ENCODE results near the gene MRPL36. TPM values are rescaled to one million over a fixed set of nuclear protein-coding genes. Genes with fewer than 3 reads are reported as not detected.
"Not testable (repeated sequence)": the region's sequence is repeated elsewhere in the genome, so short reads cannot be mapped to it uniquely, and the experiment has no call there.

Gene MRPL36
- total RNA-seq, 1 donor from 2014 or later: 31.1 TPM

DNA sequence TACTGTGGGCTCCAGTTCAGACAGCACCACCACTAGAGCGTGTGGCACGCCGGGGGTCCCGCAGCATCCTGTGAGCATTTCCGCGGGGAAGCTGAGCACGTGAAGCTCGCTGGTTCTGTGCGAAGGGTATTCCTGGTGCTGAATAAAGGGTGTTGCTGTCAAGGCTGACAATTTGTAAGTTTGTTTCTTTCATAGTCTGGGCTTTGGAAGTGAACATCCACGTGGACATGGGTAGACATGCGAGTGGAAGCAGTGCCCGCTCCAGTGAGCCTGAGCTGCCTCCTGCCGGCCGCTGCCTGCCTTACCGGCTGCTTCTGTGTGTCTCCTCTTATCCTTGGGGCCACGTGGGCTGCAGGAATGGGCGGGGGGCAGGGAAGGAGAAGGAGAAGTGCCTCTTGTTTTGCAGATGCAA, 16.2 kb upstream of the MRPL36 start:
- ATAC-seq (no peak), DNase-seq (ENCODE audit: low spot score) (peak; percentile 14)

DNA sequence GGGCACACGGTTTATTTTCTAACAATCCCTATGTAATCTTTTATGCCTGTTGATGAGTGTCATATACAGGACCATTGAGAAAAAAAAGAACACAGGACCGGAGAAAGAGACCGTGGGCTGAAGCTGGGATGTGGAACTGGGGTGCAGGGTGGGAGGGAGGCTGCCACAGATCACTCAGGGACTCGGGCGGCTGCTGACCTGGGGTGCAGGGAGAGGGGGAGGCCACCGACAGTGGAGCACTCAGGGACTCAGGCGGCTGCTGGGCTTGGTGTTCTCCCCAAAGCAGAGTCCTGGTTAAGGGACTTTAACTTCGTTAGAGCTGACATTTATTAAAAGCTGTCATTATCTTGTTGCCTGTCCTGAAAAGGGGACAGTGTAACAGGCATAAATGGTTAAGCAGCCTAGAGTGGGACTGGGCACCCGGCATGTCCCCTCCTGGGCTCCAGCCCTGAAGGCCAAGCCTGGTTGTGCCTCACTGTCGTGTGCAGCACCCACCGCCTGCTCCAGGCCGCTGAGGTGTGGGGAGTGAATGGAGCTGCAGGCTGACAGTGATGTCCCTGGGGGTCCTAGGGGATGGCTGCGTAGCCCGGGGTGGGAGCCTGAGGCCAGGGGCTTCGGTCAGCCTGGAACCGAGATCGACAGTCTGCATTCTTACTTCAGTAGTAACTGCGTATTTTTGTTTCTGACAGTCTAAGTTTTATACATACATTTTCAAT, 15.6 kb upstream of the MRPL36 start:
- peak; percentile 36 for DNase-seq (ENCODE audit: low spot score)
- no peak for ATAC-seq

DNA sequence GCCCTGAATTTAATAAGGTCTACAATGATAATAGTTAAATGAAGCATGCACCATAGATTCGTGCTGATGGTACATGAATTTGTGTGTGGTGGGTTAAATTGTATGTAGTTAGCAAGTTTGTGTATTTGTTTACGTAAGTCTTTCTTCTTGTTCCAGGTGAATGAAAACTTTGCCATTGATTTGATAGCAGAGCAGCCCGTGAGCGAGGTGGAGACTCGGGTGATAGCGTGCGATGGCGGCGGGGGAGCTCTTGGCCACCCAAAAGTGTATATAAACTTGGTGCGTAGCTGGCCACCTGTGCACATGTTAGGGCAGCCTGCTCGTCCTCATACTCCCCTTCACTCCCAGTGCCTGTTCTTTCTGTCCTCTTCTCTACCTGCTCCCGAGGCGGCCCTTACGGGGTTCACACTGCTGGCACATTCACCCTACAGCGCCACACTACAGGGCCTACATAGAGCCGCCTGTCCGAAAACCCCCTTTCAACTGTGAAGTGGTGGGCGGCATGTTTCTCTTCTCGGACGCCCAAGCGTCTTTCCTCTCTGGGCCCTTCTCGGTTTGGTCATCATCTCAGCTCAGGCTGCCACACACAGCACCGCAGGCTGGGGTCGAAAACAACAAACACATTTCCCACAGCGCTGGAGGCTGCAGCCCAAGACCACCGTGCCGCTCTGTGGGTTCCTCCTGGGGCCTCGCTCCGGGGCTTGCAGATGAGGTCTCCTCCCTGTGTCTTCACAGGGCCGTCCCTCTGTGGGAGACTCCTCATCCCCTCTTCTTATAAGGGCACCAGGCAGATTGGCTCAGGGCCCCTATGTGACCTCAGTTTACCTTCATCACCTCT, 14.8 kb upstream of the MRPL36 start:
- no peak for ATAC-seq
- DNase-seq (ENCODE audit: low spot score): peak; percentile 28

DNA sequence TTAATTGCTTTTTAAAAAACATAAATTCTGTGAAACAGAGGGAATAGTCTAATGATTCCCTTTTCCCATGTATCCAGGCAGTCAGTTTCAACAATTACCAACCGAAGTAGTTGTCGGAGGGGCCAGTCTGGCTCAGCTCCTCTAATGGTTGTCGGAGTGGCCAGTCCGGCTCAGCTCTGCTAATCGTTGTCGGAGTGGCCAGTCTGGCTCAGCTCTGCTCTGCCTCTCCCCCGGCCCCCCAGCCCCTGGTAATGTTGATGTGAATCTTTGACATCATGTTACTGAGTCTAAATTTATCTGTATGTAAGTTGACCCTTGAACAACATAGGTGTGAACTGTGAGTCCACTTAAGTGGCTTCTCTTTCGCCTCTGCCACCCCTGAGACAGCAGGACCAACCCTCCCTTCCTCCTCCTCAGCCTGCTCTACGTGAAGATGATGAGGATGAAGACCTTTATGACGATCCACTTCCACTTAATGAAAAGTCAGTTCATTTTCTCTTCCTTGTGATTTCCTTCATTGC, 11.0 kb upstream of the MRPL36 start:
- ATAC-seq: no peak
- DNase-seq (ENCODE audit: low spot score): peak; percentile 12

DNA sequence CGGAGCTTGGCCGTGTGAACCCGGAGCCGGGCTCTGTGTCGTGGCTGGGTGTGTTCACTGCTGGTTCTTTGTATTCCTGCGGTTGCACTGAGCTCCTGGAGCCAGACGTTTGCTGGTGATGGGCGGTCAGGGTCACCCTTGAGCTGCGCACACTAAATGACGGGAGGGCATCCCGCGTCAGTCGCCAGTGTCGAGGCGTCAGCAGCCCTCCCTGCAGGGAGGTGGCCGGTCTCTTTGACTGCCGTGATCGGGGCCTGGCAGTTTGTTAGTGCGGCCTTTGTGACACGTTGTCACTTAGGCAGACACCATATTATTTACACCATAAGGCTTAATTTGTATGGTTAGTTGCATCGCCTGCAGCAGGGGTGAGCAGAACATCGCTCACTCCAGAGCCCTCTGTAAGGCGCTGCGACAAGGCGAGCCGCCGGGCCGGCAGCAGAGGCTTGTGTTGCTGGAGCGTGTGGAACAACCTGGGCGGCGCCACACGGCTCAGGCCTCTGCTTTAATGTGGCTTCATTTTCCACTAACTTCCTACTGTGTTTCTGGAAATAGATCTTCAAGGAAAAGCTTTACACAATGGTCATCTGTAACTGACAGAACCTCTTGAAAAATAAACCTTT, 9.9 kb upstream of the MRPL36 start:
- DNase-seq (ENCODE audit: low spot score): no peak

DNA sequence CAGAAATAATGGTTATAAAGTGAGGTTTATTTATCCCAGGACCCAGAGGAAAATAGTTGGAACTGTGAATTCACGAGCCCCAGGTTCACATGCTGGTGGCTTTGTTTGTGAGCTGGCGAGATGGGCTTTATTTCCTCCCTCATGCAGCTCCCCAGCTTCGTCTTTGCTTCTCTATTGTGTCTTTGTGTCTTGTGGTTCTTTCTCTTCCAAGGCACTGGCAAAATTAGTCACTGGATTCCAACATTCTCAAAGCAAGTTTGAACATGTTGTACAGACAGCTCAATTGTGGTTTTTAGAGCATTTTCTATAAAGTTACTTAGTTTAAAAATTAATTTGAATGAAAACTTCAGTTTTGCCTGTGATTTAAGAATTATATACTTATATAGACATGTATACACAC, 8.8 kb upstream of the MRPL36 start:
- no peak for DNase-seq (ENCODE audit: low spot score)
- ATAC-seq: no peak

More for the DNA sequence above, 9.9 kb upstream of the MRPL36 start:
- no peak for ATAC-seq

DNA sequence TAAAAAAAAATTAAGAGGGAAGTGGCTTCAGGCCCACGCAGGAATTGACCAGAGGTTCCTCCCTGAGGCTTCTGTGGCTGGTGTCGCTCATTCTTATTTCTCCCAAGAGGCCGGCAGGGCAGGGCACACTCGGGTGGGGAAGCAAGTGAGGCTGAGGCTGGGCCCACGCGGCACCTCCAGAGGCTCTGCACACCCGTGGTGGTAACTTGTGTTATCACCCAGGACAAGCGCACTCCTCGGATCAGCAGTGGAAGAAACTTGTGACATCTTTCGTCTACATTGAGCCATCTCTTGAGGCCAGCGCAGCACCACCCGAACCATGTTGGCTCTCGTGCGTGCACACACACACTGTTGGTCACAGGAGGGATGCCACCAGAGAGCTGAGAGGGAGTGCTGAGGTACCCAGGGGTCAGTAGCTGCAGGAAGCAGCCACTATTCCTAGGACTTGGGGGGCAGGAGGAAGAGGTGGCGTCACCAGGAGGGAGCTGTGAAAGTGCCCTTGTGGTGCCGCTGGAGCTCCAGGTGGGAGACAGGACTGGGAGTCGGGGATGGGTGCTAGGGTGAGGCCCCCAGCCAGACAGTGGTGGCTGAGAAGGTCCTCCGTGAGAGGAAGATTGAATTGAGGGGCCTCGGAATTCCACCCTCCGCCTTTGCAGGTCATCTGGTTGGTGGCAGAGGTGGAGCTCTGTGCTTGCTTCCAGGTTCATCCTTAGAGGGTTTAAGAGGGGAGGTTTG, 8.0 kb upstream of the MRPL36 start:
- DNase-seq (ENCODE audit: low spot score): peak; percentile 33
- ATAC-seq: no peak

DNA sequence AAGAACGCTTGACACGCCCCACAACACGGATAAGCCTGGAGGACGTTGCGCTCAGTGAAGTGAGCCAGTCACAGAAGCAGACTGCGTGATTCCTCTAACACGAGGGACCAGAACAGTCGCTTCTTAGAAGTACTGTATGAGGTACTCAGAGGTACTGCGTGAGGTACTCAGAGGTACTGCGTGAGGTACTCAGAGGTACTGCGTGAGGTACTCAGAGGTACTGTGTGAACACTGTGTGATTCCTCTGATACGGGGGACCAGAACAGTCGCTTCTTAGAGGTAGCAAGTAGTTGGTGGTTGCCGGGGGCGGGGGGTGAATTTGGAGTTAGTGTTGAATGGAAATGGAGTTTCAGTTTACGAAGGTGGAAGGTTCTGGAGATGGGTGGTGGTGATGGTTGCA, 7.3 kb upstream of the MRPL36 start:
- DNase-seq (ENCODE audit: low spot score) (peak; percentile 27), ATAC-seq (no peak)

DNA sequence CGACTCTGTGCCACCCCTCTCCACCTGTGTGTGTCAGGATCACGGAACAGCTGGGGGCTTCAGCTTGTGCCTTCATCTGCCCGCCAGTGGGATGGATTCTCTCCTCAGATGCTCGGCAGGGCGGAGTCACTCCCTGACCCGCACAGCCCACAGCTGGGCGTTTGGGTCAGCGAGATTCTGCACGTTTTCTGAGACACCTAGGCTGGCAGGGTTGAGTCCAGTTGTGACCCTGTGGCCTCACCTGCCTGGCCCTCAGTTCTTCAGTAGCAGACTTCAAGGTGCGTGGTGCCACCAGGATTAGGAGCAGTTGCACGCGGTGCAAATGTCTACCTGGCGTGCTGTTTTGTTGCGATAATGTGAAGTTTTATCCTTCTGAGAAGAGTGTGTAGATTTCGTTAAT, 6.6 kb upstream of the MRPL36 start:
- ATAC-seq: no peak

DNA sequence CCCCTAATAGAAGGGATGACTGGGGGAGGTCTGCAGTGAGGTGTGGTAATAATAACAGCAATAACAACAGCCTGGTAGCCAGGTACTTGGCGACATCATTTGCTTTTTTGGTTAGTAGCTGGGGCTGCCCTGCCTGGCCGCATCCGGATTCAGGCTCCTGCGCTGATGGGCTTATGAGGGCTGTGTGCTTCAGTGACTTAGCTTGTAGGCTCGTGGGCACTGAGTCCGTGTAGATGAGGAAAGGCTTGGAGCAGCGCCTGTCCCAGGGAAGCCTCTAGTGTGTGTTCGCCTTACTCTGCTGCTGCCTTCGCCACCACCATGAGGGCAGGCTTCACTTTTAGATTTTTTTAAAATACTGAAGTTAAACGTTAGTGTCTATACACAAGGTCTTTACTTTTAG, 6.1 kb upstream of the MRPL36 start:
- peak; percentile 23 for DNase-seq (ENCODE audit: low spot score)
- no peak for ATAC-seq

More for the DNA sequence above, 6.6 kb upstream of the MRPL36 start:
- DNase-seq (ENCODE audit: low spot score): peak; percentile 28

DNA sequence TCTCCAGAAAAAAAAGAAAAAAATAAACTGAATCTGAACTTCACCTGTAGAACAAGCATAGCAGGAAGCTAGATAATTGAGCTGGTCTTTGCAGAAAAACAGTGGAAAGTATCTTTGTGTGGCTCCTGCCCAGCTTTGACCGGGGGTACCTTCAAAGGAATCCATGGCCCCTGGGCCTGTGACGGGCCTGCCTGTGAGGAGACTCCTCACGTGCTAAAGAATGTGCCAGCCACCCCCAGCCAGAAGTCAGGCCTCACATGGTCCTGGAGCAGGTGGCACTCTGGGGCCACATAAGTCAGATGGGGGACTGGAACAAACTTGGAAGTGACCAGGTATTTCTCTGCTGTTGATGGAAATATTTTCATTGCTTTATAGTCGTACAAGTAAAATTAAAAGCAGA, 5.7 kb upstream of the MRPL36 start:
- ATAC-seq (no peak), DNase-seq (ENCODE audit: low spot score) (peak; percentile 15)

DNA sequence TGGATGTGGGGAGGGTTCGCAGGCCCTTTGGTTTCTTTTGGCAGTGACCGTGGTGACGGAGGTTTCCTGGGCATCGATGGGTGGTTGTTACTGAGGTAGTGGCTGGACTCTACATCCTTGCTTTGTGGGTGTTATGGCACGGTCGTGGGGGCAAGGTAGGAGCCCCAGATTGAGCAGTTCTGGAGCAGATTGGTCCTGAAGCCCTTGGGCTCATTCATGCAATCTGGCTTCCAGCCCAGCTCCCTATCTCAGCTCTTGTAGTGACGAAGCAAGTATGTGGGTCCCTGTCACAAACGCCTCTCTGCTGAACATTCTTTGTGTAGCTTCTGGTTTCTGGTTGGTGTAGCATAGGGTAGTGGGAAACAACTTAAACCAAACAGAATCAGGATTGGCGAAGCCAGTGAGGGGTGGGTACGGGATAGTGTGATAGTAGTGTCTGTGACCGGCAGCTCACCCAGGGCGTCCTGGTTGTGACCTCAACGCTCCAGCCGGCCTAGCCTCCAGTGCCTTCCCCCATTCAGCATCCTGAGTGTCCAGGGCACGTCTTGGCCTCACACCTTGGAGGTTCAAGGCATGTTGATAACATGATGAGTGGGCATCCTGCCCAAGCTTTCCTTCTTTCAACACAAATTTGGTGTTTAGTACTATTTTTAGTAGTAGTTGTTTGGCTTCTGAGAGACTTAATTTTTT, 4.5 kb upstream of the MRPL36 start:
- no peak for DNase-seq (ENCODE audit: low spot score)

DNA sequence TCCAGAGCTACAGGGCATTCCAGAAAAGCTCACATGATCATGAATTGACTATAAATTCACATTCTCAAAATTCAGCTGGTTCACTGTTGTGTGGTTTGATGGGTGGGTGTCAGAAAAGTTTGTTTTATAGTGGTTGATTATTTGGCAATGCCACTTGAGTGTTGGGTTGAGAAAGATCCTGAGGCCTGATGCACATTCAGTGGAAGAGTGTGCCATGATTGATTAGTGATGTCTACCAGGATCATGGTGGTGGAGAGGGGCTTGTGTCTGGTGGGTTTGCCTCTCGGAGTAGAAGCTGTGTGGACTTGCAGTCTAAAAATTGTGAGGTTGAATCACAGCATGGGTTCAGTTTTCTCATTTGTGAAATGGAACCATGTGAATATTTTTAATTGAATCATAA, 3.6 kb upstream of the MRPL36 start:
- no peak for ATAC-seq
- no peak for DNase-seq (ENCODE audit: low spot score)

More for the DNA sequence above, 4.5 kb upstream of the MRPL36 start:
- no peak for ATAC-seq

DNA sequence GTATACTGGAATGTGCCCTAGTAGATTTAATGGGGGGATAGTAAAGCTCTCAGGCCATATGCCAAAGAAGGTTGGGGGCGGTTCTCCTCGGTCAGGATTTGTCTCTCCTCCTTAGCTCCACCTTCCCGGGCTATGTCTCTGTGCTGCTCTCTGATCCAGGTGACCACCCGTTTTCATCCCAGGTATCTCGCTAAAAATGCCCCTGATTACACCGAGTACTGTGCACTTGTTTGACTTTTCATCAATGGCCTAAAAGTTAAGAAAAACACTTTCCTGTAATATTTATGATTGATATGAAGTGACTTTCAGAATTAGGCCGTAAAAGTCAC, 2.3 kb upstream of the MRPL36 start:
- DNase-seq (ENCODE audit: low spot score): no peak
- ATAC-seq: no peak

DNA sequence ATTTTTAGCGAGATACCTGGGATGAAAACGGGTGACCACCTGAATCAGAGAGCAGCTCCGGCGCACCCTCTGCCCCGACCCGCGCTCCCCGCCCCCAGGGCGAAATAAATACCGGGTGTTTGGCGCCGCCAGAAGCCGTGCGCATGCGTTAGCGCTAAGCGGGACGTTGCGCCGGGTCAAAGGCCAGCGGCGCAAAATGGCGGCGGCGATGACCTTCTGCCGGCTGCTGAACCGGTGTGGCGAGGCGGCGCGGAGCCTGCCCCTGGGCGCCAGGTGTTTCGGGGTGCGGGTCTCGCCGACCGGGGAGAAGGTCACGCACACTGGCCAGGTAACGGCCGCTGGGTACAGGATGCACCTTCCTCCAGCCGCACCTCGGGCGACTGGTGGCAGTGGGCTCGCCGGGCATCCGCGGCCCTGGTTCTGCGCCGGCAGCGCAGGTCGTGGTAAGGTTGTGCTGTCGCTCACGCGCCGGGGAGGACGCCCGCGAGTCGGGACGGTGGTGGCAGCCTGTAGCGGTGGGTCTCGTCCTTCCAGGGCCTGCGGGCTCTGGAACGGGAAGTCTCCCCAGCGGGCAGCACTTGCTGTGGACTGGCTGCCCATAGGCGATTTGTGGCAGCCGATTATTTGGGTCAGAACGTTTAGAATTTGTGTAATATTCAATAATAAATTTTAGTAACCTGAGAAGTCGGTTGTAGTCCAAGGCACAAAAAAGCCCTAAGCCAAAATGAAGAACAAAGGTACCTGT, 1.8 kb upstream of the MRPL36 start, which contains the start of gene NDUFS6:
Gene NDUFS6, plus strand, starts transcription at position 186 of the 745 bp plus-strand sequence. Its CDS starts 11 bp downstream, at position 197.
- ATAC-seq (peak; percentile 73), DNase-seq (ENCODE audit: low spot score) (peak; percentile 89)

DNA sequence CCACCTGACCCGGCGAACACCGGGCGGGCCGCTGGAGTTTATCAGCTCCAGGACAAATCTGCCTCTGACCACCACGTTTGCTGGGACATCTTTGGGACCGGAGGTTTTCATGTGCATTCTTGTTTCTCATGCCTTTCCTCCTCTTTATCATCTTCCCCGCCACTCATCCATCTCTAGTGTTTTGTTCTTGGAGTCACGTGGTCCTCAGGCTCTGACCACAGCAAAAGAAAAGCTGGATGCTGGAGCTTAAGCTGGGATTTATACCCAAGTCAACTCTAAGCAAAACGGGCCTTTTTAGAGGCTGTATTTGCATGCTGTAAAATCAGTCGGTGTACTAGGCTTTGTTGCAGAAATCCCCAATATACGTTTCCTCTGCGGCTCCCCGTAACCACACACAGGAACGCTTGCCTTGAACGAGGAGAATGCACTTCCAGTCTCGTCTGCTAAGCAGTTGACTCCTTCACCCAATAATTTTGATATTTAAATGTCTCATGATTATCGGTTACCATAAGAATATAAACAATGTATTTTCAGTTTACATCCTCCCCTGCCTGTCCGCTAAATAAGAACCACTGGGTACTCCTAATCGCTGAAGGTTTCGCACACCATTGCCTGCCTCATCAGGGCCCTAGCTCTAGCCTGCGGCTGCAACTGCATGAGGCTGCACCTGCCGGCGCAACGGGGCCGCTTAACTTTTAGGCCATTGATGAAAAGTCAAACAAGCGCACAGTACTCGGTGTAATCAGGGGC, 1.0 kb upstream of the MRPL36 start:
- DNase-seq (ENCODE audit: low spot score): no peak

DNA sequence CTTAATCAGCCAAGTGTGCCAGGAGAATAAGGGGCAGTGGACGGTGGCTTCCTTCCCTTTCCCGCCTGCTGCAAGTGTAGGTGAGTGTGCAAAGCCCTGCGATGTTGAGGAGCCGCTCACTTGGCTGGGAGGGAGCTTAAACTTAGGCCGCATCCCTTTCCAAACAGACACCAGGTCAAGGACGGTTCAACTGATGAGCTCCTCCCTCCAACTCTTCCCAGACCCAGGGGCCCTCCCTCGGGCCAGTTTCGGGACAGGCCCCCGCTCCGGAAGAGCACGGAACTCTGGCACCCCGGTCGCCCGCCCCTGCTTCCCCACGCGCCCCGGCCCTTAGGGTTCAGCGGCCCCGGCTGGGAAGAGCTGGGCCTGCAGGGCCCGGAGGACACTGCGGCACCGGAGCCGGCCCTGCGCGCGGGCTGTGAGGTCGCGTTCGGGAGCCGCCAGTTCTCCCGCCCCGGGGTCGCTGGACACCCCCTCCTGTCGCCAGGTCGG, 481 bp downstream of the MRPL36 start:
- DNase-seq (ENCODE audit: low spot score) (peak; percentile 61), ATAC-seq (peak; percentile 68)

More for the DNA sequence above, 1.0 kb upstream of the MRPL36 start:
- peak; percentile 39 for ATAC-seq

DNA sequence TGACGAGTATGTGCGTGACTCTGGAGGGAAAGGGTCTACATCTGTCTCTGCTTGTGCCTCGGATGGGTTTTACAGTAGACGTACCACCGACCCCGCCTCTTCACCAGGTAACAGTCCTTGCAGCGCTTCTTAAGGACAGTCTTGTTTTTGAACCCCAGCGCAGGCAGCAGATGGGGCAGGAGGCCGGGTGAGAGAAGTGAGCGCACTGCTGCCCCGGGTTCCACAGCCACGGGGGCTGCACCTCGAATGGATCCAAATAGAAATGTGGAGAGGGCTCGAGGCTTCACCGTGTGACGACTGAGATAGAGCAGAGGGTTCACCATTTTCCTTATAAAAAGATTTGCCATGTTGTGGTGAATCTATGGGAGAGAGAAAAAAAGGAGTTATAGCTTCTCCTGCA, 1.0 kb downstream of the MRPL36 start:
- DNase-seq (ENCODE audit: low spot score); ATAC-seq: not testable (repeated sequence)

All from left lobe of liver (tissue), 2 donors.